SU-DHL-6 (cell line): ENCODE measurements around the gene HGD.

Experiments used
- CTCF ChIP-seq: fragments of 200-600 bp; sonication (generic); IDR thresholded peaks from one replicate; pipeline ENCODE4 v1.5.1; 2017; ENCODE audit warnings: antibody characterized with exemption, mild to moderate bottlenecking, low read length, moderate library complexity; ENCODE audit not compliant: insufficient read depth, poor library complexity, severe bottlenecking
- EZH2phosphoT487 ChIP-seq: fragments of 200-600 bp; sonication (generic), shearing (Covaris generic); conservative IDR thresholded peaks from 2 replicates; pipeline ENCODE4 v1.6.1; 2018; ENCODE audit warnings: mild to moderate bottlenecking, antibody characterized with exemption, low read length, moderate library complexity, mixed read lengths

- TF ChIP-seq CTCF = no peak
- no peak for TF ChIP-seq EZH2phosphoT487
Measured at GRCh38 chr3:120636795-120637401, 45.1 kb downstream of the HGD start.
